ENCODE data around the gene BOC. TPM values are rescaled to one million over a fixed set of nuclear protein-coding genes. Genes with fewer than 3 reads are reported as not detected.

The BOC gene
- total and polyA plus RNA-seq, 2 of the 13 experiments (the other 11 are each of a cell fraction or from before 2014, with no cell fraction given): 0.04 TPM; not detected in 1

DNA sequence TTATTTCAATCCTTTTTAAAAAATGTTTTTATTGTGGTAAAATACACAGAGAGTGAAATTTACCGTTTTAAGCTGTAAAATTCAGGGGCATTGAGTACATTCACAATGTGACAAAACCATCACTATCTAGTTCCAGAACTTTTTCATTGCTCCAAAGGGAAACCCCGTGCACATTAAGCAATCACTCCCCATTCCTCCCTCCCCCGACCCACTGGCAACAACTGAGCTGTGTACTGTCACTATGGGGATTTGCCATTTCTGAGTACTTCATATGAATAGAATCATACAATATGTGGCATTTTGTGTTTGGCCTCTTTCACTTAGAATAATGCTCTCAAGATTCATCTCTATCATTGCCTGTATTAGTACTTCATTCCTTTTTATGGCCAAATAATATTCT is 45.5 kb upstream of the BOC start:
- intact Hi-C loops (cut with micrococcal nuclease; ENCODE audit: unreplicated experiment): no loop called here
- Histone ChIP-seq H3K36me3 (replicated peaks in 1 of 2; ENCODE audit: control insufficient read depth in 1 of 2, insufficient read depth in 2 of 2, low read length in 2 of 2) (no peaks in the 10 kb centered on the region), H4K20me1 (ENCODE audit: insufficient read depth, low read length) (no peaks in the 10 kb centered on the region), H3K4me1 (ENCODE audit: insufficient read depth, low read length) (no peaks in the 10 kb centered on the region), H3K27me3 (ENCODE audit: control insufficient read depth in 1 of 2, insufficient read depth in 2 of 2, low read length in 2 of 2) (peaks cover 2 to 15% of the 10 kb centered on the region in 2 experiments; a peak in 4 of 5 replicates), H2AFZ (ENCODE audit: low read length) (no peak overlapping the region), H3K79me2 (ENCODE audit: insufficient read depth, low read length) (no peaks in the 10 kb centered on the region), H3K27ac (ENCODE audit: extremely low read length, insufficient read depth, low read length) (no peak overlapping the region), H3K9me3 (ENCODE audit: low read length) (no peaks in the 10 kb centered on the region), H3K4me3 (replicated peaks in 1 of 3; ENCODE audit: insufficient read depth in 1 of 3, low read depth in 2 of 3, low read length in 3 of 3) (no peak overlapping the region), H3K9ac (ENCODE audit: insufficient read depth, low read depth, low read length) (no peak overlapping the region), H3K4me2 (ENCODE audit: low read depth, low read length) (no peak overlapping the region)
- TF ChIP-seq, protein P1, sequence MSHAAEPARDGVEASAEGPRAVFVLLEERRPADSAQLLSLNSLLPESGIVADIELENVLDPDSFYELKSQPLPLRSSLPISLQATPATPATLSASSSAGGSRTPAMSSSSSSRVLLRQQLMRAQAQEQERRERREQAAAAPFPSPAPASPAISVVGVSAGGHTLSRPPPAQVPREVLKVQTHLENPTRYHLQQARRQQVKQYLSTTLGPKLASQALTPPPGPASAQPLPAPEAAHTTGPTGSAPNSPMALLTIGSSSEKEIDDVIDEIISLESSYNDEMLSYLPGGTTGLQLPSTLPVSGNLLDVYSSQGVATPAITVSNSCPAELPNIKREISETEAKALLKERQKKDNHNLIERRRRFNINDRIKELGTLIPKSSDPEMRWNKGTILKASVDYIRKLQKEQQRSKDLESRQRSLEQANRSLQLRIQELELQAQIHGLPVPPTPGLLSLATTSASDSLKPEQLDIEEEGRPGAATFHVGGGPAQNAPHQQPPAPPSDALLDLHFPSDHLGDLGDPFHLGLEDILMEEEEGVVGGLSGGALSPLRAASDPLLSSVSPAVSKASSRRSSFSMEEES (CRISPR knock-in tag; IDR thresholded peaks at IDR 0.05): no peak
- TF ChIP-seq ZNF510 (CRISPR knock-in tag; IDR thresholded peaks at IDR 0.05; ENCODE audit: low read depth) (no peak), ZNF549 (CRISPR knock-in tag; IDR thresholded peaks at IDR 0.05) (no peak), ZNF709 (CRISPR knock-in tag; IDR thresholded peaks at IDR 0.05) (no peak)
- TF ChIP-seq, protein P2, sequence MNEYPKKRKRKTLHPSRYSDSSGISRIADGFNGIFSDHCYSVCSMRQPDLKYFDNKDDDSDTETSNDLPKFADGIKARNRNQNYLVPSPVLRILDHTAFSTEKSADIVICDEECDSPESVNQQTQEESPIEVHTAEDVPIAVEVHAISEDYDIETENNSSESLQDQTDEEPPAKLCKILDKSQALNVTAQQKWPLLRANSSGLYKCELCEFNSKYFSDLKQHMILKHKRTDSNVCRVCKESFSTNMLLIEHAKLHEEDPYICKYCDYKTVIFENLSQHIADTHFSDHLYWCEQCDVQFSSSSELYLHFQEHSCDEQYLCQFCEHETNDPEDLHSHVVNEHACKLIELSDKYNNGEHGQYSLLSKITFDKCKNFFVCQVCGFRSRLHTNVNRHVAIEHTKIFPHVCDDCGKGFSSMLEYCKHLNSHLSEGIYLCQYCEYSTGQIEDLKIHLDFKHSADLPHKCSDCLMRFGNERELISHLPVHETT (CRISPR knock-in tag; conservative IDR thresholded peaks at IDR 0.05): no peak
- TF ChIP-seq, protein P3, sequence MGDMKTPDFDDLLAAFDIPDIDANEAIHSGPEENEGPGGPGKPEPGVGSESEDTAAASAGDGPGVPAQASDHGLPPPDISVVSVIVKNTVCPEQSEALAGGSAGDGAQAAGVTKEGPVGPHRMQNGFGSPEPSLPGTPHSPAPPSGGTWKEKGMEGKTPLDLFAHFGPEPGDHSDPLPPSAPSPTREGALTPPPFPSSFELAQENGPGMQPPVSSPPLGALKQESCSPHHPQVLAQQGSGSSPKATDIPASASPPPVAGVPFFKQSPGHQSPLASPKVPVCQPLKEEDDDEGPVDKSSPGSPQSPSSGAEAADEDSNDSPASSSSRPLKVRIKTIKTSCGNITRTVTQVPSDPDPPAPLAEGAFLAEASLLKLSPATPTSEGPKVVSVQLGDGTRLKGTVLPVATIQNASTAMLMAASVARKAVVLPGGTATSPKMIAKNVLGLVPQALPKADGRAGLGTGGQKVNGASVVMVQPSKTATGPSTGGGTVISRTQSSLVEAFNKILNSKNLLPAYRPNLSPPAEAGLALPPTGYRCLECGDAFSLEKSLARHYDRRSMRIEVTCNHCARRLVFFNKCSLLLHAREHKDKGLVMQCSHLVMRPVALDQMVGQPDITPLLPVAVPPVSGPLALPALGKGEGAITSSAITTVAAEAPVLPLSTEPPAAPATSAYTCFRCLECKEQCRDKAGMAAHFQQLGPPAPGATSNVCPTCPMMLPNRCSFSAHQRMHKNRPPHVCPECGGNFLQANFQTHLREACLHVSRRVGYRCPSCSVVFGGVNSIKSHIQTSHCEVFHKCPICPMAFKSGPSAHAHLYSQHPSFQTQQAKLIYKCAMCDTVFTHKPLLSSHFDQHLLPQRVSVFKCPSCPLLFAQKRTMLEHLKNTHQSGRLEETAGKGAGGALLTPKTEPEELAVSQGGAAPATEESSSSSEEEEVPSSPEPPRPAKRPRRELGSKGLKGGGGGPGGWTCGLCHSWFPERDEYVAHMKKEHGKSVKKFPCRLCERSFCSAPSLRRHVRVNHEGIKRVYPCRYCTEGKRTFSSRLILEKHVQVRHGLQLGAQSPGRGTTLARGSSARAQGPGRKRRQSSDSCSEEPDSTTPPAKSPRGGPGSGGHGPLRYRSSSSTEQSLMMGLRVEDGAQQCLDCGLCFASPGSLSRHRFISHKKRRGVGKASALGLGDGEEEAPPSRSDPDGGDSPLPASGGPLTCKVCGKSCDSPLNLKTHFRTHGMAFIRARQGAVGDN (CRISPR knock-in tag; IDR thresholded peaks at IDR 0.05): no peak
- POLR2A ChIA-PET: no interaction called here
- DNase-seq (ENCODE audit: low spot score) (no peak), FAIRE-seq (no peak), ATAC-seq (no peak)
- BruUV-seq (replicated peaks): no TSS peak
- WGBS (ENCODE audit: low lambda C conversion rate): 0% methylated on average over 3 of the region's 3 CpGs
- CTCF ChIA-PET (ENCODE audit: low intra/inter-chr PET ratio, low total read pairs): no interaction called here
- in situ Hi-C loops (cut with HindIII; ENCODE audit: extremely low pct_ligation_motif_present, low pct_unique_long_range_greater_than_20kb): no loop called here

Measured in HepG2 (cell line).